Hematopoietic multipotent progenitor cell treated with erythropoietin and hydrocortisone succinate and interleukin-3 and kit ligand, for 4 days (in vitro differentiated cells): ENCODE results near the gene PARD3B.
"Not testable (repeated sequence)": the region's sequence is repeated elsewhere in the genome, so short reads cannot be mapped to it uniquely, and the experiment has no call there.

ENCODE experiments used
- DNase-seq: peaks from one replicate; pipeline ENCODE4 v3.0.0-alpha.2; 2015

PARD3B gene

DNA sequence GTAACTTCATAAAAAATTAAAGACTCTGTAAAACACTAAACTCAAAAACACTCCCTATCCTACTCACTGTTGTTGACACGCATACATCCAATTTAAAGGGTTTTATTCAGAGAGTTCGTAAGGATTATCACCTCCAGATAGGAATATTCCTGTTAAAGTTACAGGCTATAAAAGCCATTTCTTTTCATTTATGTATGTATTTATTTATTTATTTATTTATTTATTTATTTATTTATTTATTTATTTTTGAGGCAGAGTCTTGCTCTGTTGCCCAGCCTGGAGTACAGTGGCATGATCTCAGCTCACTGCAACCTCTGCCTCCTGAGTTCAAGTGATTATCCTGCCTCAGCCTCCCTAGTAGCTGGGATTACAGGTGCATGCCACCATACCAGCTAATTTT lies 948.3 kb downstream of the PARD3B start:
- not testable (repeated sequence) for DNase-seq

DNA sequence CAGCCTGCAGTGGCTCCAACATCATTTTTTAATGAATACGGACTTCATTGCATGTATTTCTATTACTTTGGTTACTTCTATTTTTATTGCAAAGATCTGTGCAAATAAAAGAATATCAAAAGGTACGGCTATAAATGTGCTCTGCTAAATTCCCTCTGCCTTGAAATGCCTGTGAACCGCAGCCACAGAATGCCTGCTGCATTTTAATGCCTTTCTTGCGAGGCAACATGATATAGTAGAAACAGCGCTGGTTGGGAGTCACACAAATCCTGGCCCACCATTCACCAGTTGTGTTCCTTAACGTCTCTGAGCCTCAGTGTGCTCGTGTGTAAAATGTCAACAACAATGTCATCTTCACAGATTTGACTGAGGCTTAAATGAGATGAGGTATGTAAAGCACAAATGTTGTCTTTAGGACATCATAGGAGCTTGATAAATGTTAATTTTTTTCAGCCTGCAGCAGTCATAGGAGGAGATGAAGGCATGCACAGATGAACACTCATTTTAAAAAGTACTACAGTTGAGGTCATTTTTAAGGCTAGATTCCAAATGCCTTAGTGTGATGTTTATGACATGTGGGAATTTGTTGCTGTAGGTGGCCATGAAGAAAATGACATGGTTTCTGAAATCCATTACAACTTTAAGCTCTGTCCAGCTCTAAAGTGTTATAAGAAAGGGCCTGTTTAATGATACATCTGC lies 949.4 kb downstream of the PARD3B start:
- no peak for DNase-seq

DNA sequence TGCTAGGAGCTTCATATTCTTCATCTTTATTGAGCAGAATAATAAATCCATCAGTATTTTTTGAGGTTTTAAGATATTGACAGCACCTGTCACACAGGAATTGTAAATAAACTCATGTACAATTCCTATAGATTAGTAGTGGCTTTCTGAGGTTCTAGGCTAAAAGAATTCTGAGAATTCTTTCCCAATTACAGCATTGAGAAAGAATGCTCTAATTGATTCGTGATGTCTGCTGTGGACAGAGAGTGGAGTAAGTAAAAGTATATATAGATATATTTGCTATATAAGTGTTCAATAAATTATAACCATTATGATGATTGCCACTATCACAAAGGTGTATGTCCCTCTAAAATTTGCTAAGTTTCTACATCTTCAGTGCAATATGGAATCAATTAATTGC lies 950.5 kb downstream of the PARD3B start:
- no peak for DNase-seq

DNA sequence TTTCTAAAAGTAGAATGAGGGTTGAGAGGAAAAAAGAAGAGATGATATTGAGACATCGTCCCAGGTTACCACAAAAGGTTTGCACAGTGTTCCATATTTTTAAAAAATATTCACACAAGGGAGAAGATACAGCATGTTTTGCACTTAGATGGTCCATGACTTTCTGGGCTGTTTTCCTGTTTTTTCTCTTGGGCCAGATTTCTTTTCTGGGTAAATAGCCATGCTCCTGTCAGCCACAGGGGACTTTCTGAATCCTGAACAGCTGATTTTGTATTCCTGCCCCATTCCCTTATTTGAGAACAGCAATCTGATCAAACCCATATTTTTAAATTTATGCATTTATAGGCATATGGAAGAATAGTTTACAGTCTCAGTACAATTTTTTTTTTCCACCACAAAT lies 951.1 kb downstream of the PARD3B start:
- DNase-seq, result no peak

DNA sequence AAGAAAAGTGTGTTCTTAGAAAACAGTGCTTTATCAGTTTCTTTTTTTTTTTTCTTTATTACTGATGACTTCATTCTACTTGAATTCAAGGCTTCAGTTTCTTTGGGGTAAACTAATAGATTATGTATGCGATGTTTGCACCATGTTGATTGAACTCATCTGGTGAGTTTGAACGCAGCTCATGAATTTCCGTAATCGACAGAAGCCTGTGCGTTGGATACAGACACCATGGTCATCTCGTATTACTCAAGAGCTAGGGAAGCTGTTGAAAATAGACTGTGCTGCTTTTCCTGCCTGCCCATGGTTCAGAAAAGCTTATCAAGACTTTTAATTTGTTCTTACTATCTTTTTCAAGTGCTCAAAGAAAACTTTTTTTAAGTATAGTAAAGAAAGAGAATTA lies 951.5 kb downstream of the PARD3B start:
- DNase-seq, result no peak

DNA sequence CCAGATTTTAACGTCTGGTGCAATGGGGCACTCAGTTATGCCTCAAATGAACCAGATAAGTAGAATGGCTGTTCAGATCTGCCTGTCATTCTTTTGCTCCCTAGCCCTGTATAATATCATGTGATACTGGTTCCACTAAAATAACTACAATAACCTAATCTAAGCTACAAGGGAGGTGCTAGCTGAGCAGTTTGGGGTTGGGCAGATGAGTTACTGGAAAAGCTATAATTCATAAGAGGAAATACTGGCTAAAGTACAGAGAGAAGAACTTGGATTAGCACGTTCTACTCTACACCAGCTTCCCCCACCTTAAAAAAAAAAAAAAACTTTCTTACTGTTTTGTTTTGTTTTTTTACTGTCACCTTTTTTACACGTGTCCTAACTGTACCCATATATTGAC lies 953.7 kb downstream of the PARD3B start:
- no peak for DNase-seq

DNA sequence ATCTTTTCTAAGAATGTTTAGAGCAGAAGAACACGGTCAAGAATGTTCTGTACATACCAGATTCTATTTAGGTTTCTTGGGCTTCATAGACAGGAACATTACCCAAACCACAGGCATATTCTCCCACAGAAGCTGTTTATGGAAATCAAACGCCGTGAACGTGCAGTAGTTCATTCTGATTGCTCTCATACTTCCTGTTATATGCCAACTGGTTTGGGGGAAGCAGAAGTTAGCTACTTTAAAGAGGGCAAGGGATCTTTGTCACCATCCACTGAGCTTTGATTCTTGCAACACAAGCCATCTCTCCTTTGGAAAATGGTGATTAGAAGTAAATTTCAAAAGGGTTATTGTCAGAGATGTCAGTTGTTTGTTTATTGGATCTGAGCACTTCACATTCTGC lies 954.8 kb downstream of the PARD3B start:
- peak; percentile 22 for DNase-seq

DNA sequence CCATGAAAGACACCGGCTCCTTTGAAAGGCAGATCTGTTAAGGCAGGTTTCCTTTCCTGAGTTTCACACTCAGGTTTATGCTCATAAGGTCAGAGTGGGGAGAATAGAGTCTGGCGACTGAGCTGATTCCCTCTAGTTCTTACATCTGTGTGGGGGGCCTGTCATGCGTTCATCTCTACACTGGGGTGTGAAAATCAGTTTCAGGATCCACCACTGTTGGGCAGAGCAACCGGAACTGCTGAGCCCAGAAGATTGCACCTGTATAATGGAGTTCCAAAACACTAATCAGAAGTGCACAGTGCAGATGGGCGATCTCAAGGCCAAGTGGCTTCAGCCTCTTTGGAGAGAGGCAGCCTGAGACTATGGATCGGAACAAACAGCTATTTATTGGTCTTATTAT lies 955.7 kb downstream of the PARD3B start:
- no peak for DNase-seq

DNA sequence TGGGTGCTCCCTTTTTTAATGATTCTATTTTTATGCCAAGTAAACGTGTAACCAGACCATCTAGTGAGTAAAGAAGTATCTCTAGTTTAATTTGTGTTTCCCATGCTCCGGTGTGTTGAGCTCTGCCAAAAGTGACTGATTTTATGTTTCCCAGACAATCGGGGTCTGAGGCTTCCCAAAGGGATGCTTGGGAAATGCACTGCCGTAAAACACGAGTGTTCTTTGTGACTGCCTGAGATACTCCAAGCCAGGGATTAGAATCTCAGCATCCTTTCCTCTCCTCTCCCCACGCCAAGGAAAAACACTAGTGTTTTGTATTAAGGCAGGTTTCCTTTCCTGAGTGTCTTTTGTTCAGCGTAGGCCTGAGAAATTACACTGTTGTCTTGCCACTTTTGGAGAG lies 956.6 kb downstream of the PARD3B start:
- DNase-seq, result no peak

DNA sequence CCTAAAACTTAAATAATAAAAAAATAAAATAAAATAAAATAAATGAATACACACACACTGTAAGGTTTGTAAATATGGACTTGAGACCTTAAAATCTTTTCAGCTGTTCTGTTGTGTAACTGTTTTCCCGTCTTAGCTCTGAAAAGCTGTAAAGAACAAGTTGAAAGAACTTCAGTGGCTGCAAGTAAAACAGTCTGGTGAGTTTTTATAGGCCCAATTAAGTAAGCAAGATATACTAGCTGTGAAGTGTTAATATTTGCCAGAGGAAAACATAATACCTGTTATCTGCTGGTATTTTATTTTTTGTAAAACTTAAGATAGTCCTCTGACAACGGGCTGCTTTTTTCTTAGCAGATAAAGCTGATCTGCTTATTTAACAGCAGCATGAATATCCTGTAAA lies 960.1 kb downstream of the PARD3B start:
- no peak for DNase-seq

DNA sequence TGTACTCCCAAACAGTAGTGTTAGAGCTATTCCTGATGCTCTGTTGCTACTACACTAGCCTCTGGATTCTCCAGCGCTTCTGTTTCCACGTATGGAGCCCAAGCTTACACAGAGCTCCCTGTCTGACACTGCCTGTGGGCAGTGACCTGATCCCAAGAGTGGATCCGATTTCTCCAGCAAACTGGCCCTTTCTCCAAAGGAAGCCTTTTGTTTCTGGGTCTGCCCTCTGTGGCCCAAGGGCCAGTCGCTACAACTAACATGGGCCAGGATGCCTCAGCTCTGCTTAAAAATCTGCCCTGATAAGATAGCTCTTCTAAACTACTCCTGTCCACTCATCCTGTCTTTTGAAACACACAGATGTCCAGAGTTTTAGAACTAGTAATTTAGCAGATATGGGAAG lies 964.4 kb downstream of the PARD3B start:
- no peak for DNase-seq

DNA sequence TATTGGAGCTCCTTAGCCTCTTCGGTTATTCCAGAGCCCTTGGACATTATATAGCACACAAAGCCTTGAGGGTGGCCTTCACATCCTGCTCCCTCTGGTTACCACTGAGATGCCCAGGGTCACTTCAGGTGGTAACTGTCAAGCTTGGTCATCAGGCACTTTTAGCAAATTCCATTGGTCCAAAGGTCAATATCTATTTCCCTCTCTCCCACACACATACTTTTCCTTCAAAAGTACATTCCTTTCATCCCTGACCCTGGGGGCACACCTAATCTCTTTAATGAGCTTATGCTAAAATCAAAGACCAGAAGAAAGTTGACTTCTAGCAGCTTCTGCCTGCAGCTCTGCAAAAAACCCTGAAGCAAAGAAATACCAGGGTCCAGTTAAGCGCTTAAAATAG lies 965.1 kb downstream of the PARD3B start:
- no peak for DNase-seq

DNA sequence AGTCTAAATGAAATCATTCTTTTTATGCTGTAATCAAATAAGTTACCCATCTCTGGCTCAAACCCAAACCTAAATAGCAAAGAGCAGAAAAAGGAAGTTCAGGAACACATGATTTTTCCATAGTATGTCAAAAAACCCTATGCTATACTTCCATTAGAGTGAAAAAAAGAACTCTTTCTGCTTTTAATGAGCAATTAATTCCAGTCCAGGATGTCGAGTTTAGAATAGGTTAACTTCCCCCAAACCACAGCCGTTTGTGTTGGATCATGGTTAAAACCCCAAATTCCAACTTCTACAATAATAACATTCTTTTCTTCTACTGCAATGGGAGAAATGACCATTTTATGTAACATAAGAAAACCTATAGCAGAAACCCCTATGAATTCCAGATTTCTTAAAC lies 965.9 kb downstream of the PARD3B start:
- DNase-seq, result peak; percentile 1

DNA sequence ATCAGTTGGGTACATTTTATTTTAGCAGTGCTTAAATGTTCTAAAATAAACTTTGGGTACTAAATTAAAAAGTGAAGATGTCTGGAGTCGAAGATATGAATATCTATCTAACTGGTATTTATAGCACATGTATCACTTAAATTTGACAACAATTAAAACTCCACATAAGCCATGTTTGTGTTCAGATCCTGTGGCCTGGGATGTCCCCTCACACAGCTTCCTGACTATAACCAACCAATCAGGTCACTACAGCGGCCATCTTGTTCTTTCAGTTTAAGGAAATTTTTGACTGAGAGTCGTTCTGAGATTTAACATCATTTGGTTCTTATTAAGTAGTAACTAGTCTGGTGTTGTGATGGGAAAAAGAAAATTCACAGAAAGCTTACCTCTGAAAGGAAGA lies 966.4 kb downstream of the PARD3B start:
- no peak for DNase-seq

DNA sequence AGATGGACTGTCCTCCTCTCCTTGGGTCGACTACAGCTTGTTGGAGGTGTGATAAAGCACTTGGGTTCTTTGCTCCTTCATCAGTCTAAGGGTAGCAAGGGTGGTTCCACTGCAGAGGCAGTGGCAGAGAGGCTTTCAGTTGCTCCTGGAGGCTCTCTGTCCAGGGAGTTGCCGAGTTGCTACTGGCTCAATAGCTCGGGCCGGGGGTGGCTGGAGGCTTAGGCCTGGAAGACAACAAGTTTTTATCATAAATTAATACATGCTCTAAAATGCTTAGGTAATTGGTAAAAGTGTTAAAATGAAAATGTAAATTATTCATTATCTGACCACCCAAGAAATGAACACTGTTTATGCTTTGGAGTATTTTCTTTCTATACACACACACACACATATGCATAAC lies 975.0 kb downstream of the PARD3B start:
- DNase-seq, result no peak

DNA sequence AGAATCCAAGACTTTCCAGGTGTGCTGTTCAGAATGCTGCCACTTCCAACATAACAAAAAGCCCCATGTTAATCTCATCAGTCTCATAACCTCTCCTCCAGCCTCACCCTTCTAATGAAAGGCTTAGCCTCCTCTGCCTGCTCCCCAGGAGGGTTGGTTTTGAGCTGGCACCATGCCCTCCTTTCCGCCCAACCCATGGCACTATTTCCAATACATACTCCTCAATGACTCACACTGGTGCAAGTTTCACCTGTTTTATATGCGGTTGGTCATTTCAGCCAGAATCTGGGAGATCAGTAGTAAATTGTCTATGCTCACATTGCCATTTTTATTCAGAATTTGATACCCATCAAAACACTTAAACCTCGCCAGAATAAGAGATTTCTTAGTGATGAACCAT lies 979.4 kb downstream of the PARD3B start:
- DNase-seq, result no peak

DNA sequence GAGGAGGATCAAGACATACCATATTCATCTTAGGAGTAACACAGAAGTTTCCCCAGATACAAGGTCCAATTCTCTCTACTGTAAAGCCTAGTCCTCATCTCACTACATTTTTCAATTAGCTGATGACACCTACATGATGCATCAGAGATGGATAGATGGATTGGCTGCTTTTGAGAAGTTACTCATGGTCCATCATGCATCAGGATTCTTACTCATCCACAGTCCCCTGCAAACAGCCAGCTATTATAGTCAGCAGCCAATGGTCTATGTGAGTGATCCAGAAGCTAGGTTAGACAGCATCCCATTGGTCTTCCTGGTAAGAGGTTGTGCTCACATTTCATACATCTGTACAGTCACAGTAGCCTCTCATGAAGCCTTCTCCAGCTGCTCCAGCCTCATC lies 982.5 kb downstream of the PARD3B start:
- DNase-seq, result no peak

DNA sequence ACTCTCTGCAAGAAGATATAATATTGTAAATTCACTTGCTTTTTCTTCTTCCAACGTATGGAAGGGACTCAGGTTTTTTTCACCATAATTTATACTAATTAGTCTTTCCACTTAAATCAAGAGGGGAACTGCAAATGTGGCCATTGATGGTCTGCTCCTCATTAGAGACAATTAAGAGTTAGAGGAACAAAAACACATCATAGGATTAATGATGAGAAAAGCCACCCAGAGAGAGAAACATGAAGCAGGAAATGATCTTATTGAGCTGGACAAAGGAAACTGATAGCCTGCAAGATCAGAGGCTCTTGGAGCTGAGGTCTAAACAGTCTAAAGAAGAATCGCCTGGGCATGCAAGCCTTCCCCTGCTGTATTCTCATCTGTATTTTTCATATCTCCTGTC lies 985.8 kb downstream of the PARD3B start:
- DNase-seq, result no peak

DNA sequence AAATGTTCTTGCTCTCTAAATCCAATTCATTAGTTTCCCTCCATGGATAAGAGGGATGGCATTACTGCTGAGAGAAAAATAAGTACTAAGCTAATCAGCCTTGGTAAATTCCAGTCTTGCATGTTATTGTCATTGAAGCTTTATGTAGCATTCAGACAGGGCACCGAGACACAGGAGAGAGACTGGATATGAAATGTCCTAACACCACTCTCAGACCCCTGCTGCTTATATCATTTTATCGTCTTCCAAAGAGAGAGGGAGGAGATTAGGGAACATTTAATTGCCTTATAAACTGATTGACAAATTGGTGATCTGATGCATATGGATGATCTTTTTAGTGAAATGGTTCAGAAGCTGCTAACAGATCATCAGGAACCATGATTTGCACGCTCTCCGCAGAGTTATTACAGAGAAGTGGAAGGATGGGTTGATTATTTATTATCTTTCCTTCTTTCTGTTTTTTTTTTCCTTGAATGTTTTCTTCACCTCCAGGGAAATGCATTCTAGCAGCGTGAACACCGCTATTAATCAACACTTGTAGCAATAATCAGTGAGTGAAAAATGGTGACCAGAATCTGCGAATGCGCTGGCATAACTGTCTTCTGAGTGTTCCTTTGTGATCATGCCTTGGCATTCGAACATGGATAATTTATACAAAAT lies 986.3 kb downstream of the PARD3B start:
- no peak for DNase-seq

DNA sequence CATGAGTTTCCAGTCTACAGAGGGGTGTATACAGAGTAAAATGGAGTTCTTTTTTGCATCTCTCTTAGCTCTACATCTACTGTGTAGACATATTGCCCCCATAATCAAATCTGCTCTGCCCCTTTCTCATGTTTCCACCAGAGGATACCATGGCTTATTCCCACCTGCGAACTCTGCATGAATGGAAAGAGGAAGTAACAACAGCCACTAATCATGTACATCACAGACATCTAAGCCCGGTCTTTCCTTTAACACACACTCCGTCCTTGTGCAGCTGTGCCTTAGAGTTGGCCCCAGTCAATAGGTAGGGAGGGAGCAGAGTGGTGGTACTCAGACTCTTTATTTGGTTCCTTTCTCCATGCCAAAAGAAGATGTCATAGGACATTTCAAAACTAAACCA lies 989.7 kb downstream of the PARD3B start:
- DNase-seq, result peak; percentile 43

DNA sequence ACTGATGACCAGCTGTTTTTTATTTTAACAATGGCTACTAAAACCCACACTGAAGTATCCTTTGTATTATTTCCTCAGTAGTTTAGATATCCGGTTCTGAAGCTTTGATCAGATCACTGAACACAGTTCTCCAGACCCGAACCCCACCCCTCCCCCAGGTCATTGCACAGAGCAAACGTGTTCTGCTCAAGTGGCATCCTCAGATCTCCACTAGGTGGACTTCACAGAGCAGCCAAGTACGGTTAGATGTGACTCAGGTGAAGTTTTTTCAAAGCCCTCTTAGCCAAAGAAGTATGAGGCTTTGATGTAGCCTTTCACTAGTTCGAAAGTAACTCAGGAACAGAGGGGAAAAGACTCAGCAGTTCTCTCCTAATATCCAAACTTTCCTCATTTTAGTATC lies 994.3 kb downstream of the PARD3B start:
- DNase-seq, result peak; percentile 2

DNA sequence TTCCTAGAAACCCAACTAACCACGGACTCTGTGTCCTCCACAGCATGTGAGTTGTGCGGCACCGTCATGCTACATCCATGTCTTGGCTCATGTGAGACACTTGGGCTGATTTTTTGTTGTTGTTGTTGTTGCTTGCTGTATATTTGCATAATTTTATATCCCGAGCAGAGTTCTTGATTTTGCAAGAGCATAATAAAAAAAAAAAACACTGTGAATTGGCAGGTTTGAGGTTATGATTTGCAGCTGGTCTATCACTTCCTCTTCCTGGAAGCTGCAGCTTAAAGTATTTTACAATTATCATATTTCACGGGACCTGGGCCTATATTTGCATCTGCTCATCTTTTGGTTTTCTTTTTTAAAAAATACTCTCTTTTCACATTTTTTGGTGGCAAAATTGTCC lies 994.8 kb downstream of the PARD3B start:
- DNase-seq, result peak; percentile 41

DNA sequence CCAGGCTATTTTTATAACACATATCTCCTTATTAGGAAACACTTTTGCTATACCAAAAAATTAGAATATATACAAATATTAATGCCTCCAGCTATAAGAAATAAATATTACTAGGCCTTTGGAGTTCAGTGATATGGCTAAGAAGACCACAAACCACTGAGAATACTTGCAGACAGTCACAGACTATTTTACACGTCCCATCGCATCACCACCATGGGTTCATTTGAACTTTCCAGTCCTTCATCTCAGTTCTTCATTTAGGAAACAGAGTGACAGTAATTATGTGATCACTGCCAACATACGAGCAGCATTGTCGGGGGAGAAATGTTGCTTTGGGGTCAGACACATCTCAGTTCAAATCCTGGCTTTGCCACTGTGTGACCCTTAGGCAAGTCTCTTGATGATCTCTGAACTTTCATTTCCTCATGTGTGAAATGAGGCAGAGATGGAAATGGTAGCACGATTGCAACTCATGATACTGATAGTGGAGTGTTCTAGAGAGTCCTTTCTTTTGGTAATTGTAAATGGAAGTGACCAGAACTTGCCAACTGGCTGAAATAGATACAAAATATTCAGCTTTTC lies 998.1 kb downstream of the PARD3B start:
- DNase-seq, result no peak

DNA sequence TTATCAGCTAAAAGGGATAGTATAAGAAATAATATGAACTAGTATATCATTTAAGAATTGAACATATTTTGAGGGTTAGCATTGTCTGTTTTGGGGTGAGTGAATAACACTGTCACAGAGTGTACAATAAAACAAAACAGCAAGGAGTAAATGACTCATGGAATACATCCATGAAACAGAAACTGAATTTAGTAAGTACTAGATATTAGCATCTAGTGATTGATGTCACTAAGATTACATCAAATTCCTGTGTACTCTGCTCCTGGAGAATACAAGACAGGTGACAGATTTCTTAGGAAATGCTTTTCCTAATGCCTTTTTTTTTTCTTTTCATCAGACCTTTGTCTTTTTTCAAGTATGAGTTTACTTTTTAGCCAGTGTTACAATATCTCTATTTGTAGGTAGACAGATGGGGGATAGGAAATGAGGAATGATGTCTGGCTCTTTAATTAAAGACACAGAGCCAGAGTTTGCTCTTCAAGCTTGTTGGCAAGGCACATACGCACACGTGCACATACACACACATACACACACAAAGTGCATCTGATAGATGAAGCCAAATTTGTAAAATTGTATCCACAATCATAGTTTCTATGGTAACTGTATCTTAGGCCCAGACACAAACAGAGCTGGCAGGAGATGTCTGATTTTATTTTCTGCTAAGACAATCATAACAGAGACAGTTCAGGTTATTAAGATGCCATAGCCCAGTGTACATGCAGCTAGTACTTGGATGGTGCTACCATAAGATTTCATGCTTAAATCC lies 998.8 kb downstream of the PARD3B start:
- DNase-seq, result no peak
